Stimulated activated CD4-positive, alpha-beta T cell treated with anti-CD3 and anti-CD28 coated beads, Interleukin-1b, Interleukin-23, amount 100 ng/mL, for 4 hours (primary cell): ENCODE results near the gene UCK2.

Source experiments
- DNase-seq, 2 donors: peaks; one replicate each; pipeline ENCODE4 v3.0.0-alpha.2; 2020; ENCODE audit warnings: low read depth in 2 of 2

The UCK2 gene

DNA sequence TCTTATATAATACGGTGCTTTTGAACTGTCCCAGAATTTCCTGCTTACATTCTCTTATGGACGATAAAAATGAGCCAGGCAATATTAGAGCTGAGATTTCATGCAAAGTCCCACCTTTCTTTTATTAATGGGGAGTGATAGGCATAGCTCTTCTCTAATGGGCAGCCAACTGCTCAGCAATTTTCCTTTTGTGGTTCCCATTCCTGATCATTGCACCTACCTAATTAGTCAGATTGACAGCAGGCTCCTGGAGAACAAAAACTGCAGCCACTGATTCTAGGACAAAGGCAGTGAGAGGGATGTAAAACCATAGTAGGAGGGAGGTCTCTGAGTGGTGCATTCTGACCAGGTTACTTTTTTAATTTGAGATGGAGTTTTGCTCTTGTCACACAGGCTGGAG is 110.4 kb downstream of the UCK2 start:
- DNase-seq, result no peak

DNA sequence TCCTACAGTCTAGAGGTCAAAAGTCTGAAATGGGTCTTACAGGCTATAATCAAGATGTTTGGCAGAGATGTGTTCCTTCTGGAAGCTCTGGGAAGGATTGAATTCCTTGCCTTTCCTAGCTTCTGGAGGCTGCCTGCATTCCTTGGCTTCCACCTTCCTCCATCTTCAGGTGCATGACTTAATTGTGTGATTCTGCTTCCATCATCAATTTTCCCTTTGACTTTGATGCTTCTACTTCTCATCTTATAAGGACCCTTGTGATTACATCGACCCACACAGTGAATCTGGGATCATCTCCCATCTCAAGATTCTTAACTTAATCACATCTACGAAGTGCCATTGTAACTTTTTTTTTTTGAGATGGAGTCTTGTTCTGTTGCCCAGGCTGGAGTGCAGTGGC is 111.4 kb downstream of the UCK2 start:
- no peak for DNase-seq

DNA sequence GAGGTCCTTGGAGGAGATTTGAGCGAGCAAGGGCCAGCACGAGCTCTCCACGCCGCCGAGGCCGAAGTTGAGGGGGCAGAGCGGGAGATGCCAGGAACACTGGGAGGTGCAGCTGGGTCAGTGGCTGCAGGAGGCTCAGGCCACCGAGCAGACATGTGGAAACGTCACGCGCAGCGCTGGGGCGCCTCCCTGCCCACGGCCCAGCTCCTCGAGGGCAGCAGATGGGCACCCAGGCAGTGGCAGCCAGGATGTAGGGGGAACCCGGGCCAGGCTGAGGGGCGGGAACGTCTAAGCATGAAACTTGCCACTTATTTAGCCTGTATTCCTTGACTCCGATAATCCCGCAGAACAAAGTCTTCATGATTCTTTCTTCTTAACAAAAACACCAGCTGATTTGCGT is 114.1 kb downstream of the UCK2 start:
- DNase-seq, result no peak

DNA sequence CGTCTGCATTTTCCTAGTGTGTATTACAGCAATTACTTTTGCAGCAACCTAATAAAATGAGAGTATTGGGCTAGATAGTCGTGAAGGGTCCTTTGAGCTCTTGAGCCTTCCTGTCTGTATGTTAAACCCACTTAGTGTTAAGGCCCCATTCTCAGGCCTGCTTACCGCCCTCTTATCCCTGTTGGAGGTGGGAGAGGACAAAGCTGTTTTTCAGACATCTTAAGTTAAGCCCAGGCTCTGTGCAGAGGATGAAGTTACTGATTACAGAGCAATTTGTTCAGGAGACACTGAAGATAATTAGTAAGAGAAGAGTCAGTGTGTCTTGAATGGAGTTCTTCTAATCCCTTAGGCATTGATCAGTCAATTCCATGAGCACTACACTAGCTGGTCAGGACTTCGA is 114.6 kb downstream of the UCK2 start:
- no peak for DNase-seq

DNA sequence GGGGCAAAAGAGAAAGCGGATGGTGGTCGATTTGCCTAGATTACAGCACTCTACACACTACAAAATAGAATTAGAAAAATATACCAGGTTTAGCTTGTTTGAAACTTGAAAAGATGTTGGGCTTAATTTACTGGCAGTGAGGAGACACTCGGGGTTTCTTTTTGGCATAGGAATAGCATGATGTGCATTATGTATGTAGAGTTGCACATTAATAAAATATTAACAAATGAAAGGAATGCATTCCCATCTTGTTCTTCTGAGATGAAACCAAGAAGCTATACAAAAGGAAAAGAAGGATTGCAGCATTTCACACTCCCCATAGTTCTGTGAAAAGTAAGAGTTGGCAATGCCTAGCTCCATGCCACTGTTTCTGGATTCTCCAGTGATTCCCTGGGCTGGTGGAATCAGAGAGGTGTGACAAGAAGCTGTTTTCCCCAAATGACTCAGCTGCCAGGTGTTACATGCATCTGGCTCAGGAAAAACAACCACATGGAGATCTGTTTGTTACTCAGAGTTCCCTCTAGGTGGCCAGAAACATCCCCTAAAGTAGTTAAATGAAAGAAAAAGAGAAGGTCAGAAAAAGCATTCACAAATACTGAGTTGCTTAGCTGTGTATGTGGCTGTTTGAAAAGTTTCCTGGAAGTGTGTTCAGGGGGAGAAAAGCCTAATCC is 115.6 kb downstream of the UCK2 start:
- DNase-seq, result no peak

DNA sequence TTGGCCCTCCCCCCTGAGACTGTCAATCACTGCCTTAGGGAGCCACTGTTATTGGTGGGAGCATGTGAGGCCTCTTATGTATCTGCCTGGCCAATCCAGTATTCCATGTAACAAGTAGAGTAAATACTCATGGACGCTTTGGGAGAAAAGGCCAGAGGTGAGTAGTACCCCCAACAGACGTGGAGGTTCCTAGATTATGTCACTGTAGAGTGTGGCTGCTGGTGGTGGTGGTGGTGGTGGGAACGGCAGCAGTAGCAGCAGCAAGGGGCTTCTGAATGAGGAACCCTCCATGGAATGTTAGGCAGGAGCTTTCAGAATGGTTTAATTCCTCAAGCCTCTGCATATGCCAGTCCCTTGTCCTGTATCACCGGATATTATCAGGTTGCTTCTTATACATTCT is 118.5 kb downstream of the UCK2 start:
- DNase-seq, result no peak

DNA sequence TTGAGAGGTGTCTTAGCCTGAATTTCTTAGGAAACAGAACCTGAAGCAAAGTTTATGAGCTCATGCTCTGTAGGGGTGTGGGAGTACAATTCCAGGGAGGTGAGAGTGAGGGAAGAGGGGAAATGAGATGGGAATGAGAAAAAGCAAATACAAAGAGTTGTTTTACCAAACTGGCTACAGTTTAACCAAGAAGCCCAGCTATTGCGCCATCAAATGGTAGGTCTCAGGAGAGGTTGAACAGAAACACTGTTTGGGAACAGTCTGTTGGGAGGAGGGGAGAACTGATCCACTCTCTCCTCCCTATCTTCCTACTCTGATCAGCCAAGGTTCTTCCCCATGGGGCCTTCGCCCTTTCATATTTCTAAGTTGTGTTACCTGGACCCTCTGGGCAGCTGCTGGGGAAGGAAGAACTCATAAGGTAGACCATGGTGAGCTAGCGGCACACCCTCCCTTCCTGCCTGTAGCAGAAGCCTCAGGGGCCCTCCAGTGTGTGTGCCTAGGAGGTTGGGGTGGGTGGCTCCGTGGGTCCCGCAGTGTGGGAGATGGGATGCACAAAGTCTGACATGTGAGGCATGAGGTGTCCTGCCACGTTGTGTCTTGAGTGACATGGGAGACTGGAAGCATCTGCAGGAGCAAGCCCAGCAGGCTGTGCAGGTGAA is 120.5 kb downstream of the UCK2 start:
- DNase-seq, result no peak

DNA sequence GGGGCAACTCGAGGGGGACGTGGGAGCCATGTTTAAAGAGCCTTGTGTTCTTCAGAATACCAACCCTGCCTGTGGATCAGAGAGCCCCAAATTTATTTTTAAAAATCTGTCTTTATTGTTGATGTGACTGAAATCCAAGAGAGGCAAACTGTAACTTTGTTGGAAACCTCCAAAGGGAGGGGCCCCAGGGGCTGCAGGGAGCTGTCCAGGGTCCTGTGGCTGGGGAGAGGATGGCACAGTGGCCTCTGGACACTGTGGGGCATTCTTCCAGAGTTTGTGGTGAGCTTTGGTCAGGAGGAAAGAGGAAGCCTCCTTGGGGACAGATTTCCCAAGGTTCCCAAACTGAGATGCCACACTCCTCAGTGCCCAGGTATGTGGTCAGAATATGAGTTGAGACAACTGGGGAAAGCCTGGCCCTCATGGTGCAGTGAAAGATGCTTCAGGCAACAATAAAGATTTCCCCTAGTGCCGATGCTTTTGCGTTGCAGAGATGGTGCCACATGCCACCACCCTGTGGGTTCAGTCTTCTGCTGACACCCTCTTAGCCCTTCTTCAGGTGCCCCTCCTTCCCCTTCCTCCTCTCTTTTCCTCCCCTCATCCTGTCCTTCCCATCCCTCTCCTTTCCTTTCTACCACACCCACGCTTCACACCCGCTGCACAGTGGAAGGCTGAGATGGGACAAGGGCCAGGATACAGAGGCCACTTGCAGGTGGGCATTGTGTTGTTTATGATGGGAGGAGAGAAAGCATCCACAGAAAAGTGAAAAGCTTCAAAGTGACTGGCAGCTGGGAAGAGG is 122.1 kb downstream of the UCK2 start:
- no peak for DNase-seq

DNA sequence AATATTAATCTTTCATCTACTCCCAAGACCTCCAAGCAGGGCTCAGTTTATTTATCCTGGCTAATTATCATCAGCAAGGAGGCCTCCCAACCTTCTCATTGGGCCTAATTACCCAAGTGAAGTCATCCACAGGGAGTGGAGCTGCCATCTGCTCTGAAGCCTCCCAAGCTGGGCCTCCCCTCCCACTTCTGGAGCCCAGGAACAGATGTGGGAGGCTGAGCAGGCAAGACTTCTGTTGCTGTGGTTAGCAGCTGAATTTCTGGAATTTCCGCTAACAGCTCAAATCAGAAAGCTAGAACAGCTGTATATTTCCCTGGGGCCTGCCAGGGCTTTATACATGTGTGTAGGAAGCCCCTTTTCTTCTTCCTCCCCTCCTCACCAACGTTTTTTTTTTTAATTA is 127.5 kb downstream of the UCK2 start:
- DNase-seq, result no peak

DNA sequence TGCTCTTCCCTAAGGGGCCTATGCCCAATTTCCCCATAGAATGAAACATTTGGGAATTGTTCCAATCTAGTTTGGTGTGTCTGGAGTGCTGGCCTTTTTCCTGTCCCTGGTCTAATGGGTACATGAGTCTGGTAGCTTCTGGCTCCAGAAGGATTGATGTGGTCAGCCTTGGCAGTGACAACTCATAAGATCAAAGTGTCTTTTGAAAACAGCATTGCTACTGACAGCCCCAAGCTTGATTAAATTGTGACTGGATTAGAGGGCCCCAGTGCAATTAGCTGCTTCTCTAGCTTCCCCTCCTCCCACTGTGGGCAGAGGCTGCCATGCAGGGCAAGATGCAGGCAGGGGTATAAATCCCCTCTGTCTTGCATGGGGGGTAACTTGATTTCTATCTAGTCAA is 130.9 kb downstream of the UCK2 start:
- DNase-seq, result no peak

DNA sequence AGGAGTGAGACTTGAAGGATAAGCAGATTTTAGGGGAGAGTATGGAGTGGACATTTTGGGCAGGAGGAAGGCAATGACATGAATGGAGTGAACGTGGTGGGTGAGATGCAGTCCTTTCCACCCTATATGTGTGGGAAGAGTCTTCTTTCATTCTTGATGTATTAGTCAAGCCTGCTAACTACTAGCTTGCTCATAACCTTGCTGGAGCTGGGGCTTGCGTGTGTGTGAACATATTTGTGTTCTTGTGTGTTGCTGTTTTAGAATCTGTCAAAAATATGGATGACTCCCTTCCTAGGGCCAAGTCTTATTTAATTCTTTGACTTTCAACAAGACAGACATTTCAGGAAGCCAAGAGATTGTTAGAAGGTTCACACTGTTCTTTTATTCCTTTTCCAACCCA is 132.7 kb downstream of the UCK2 start:
- no peak for DNase-seq

DNA sequence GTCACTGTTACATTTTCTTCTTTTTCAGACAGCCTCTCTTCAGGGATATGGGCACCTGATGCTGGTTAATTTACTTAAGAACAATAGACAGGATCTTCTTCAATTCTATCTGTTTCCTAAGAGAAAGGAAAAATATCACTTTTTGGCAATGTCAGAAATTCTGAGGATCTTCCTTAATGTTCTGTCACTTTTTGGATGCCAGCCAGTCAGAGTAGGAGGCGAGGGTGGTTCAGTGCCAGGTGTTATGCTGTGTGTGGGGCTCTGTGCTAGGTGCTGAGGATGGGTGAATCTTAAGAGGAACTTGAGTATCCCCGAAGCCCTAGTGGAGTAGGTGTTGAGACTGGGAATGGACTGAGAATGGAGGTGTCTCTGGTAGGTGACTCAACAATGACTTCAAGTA is 133.5 kb downstream of the UCK2 start:
- DNase-seq, result no peak
